8988T (cell line): ENCODE measurements around the gene LRIT1.

Source experiments
- DNase-seq: peaks from one replicate; pipeline ENCODE4 v3.0.0; 2011

The LRIT1 gene

DNA sequence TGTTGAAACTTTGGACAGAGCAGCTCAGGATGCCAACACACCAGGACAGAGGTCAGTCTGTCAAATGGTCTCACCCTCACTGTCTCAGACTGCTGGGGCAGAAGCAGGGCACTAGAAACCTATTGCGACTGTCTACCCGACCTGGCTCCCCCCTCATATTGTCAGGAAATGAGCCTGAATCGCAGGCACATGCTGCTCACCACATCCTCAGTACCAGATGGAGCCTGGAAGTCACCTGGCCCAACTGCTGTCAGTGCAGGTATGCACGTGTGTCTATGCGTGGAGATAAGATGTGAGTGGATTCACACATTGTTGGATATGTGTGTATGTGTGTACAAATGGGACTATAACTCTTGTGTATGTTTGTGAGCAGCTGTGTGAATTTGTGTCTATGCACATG lies 50.2 kb downstream of the LRIT1 start:
- DNase-seq = no peak

GRCh38 chr10:84190621-84191020 lies 50.7 kb downstream of the LRIT1 start:
- DNase-seq = no peak

DNA sequence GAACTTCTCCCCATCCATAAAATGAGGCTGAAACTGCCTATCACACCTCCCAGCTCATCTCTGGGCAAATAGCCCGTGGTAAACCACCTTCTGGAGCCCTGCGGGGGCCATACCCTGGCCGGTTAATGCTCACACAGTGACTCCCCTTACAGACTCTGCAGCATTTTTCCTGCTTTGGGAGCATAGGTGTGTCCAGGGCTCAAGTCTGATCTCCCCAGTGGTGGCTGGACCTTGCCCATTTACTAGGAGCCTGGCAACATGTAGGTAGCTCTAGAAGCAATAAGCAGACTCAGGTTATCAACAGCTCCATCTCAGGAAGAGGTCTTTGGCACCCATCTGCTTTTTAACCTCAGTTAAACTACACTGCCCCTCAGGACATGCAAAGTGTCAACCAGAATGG lies 52.5 kb downstream of the LRIT1 start:
- DNase-seq = no peak

DNA sequence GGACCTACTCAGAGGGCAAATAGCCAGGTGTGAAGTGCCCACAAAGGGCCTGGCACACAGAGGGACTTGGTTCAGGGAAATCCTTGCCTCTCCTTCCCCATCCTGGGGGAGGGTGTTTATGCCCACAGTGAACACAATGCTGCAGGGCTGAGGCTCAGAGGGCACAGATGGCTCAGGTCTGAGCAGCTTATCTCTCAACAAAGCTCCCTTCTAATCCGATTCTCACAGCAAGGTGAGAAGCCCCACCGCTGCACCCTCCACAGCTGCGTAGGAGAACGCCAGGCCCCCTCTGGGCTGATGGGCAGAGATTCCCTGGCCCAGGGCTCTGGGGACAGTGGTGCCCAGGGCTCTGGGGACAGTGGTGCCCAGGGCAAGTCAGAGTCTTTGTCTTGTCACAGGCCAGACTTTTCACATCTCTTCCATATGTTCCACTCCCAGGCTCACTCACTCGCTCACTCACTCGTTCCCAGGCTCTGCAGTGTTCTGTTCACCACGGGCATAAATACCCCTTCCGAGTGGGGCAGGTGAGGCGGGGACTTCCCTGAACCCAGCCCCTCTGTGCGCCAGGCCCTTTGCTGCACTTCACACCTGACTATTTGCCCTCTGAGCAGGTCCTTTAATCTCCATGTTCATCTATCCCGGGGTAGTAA lies 55.7 kb downstream of the LRIT1 start:
- no peak for DNase-seq

- no peak for DNase-seq
These were observed 56.8 kb downstream of the LRIT1 start for GRCh38 chr10:84184517-84184916.

- no peak for DNase-seq
These were observed 59.7 kb downstream of the LRIT1 start for GRCh38 chr10:84181631-84182030.
